Kidney capillary endothelial cell (primary cell): ENCODE measurements around the gene NUAK1.

Source experiments
- DNase-seq: peaks from one replicate; pipeline ENCODE4 v3.0.0-alpha.2; 2018; ENCODE audit warnings: low spot score

The NUAK1 gene

GRCh38 chr12:106062693-106063092 lies 76.1 kb downstream of the NUAK1 start:
- peak; percentile 75 for DNase-seq

- no peak for DNase-seq
Observed at GRCh38 chr12:106058256-106059182, 80.2 kb downstream of the NUAK1 start.

- DNase-seq: no peak
Observed at GRCh38 chr12:106054049-106054448, 84.7 kb downstream of the NUAK1 start.

- no peak for DNase-seq
Observed at GRCh38 chr12:106051853-106052531, 86.8 kb downstream of the NUAK1 start.

GRCh38 chr12:106049546-106049945 lies 89.2 kb downstream of the NUAK1 start:
- no peak for DNase-seq

GRCh38 chr12:106049105-106049504 lies 89.6 kb downstream of the NUAK1 start:
- no peak for DNase-seq

GRCh38 chr12:106048676-106049075 lies 90.1 kb downstream of the NUAK1 start:
- DNase-seq: no peak

GRCh38 chr12:106048016-106048415 lies 90.7 kb downstream of the NUAK1 start:
- DNase-seq: no peak

- no peak for DNase-seq
Observed at GRCh38 chr12:106046947-106047346, 91.8 kb downstream of the NUAK1 start.

- DNase-seq: no peak
Observed at GRCh38 chr12:106046301-106046846, 92.4 kb downstream of the NUAK1 start.

- DNase-seq: no peak
Observed at GRCh38 chr12:106045251-106045674, 93.5 kb downstream of the NUAK1 start.

GRCh38 chr12:106044773-106045172 lies 94.0 kb downstream of the NUAK1 start:
- no peak for DNase-seq

- DNase-seq: no peak
Observed at GRCh38 chr12:106042037-106042436, 96.7 kb downstream of the NUAK1 start.

- no peak for DNase-seq
Observed at GRCh38 chr12:106040521-106040920, 98.2 kb downstream of the NUAK1 start.

- DNase-seq: no peak
Observed at GRCh38 chr12:106039646-106040404, 98.9 kb downstream of the NUAK1 start.

GRCh38 chr12:106039242-106039641 lies 99.5 kb downstream of the NUAK1 start:
- DNase-seq: no peak

- no peak for DNase-seq
Observed at GRCh38 chr12:106037524-106038298, 101.0 kb downstream of the NUAK1 start.

- DNase-seq: no peak
Observed at GRCh38 chr12:106035421-106035820, 103.3 kb downstream of the NUAK1 start.

GRCh38 chr12:106034316-106034715 lies 104.4 kb downstream of the NUAK1 start:
- DNase-seq: no peak

- no peak for DNase-seq
Observed at GRCh38 chr12:106033161-106033675, 105.5 kb downstream of the NUAK1 start.

GRCh38 chr12:106032623-106032925 lies 106.2 kb downstream of the NUAK1 start:
- DNase-seq: no peak
